Measurements from ENCODE around the gene CLASP1. TPM values are rescaled to one million over a fixed set of nuclear protein-coding genes. Genes with fewer than 3 reads are reported as not detected.

Gene CLASP1
- total RNA-seq, 4 donors from 2014 or later: 43.0 to 53.9 (median 51.3) TPM

DNA sequence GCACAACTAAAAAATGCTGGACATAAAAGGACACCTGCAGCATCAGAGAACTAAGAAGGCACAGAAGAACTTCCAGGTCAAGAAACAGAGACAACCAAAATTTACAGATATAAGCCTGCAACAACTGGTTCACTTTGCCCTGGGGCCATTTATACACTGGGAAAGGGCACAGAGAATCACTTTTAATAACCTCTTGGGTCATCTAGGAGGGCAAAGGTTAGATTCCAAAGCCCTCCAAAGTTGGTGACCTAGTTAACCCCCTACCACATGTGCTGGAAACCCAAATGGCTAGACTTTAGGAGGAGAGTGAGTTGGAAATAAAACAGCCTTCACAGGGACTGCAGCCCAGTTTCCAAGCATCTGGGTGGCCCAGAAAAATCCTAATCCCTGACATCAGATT, 115.3 kb downstream of the CLASP1 start:
- intact Hi-C loops (cut with DNase I; ENCODE audit: low total_unique reads): loop anchor here (10.0 kb wide), 2 partner anchors 181 to 221 kb away; partner anchors contain the start of gene TSN
- Histone ChIP-seq H3K36me3 (no peaks in the 10 kb centered on the region), H3K4me3 (no peak overlapping the region), H3K9me3 (no peaks in the 10 kb centered on the region), H3K27ac (no peak overlapping the region), H3K27me3 (no peaks in the 10 kb centered on the region), H3K4me1 (peaks cover 5 to 32% (median 28%) of the 10 kb centered on the region in 4 donors)
- no peak for DNase-seq
- no peak for TF ChIP-seq POLR2AphosphoS5 (IDR thresholded peaks at IDR 0.05)
- no peak for TF ChIP-seq EP300 (IDR thresholded peaks at IDR 0.05; ENCODE audit: low read depth)
- TF ChIP-seq, protein P1, sequence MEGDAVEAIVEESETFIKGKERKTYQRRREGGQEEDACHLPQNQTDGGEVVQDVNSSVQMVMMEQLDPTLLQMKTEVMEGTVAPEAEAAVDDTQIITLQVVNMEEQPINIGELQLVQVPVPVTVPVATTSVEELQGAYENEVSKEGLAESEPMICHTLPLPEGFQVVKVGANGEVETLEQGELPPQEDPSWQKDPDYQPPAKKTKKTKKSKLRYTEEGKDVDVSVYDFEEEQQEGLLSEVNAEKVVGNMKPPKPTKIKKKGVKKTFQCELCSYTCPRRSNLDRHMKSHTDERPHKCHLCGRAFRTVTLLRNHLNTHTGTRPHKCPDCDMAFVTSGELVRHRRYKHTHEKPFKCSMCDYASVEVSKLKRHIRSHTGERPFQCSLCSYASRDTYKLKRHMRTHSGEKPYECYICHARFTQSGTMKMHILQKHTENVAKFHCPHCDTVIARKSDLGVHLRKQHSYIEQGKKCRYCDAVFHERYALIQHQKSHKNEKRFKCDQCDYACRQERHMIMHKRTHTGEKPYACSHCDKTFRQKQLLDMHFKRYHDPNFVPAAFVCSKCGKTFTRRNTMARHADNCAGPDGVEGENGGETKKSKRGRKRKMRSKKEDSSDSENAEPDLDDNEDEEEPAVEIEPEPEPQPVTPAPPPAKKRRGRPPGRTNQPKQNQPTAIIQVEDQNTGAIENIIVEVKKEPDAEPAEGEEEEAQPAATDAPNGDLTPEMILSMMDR (IDR thresholded peaks at IDR 0.05): no peak
- TF ChIP-seq POLR2A (IDR thresholded peaks at IDR 0.05): no peak
- in situ Hi-C loops (cut with MboI; ENCODE audit: low pct_ligation_motif_present in 1 of 4, low pct_unique_long_range_greater_than_20kb in 1 of 4, low sequenced_read_pairs in 3 of 4): loop anchor here in 3 of 4 donors (10.0 to 25.0 kb wide), 3 partner anchors 121 to 203 kb away; partner anchors contain the start of gene NIFK (in 1 of the 3)

DNA sequence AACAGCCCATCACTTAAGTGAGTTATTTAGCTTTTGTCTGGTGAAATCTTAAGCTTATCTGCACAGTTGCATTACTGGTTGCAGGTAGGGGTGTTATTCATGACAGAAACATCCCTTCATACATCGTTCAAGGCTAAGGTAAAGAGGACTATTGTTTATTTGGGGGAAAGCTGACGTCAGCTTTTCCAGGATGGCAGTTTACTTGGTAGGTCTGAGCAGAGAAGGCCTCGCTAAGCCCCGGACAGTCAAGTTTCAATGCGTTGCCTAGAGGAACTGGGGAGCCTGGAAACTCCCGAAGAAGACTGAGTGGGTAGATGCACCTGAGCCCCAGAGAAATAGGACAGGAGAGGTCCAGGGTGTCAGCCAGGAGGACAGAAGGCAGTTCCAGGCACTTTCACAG, 116.4 kb downstream of the CLASP1 start:
- H3K9me3 ChIP-seq: no peaks in the 10 kb centered on the region
- TF ChIP-seq POLR2AphosphoS5 (IDR thresholded peaks at IDR 0.05): no peak
- TF ChIP-seq, protein P1 (IDR thresholded peaks at IDR 0.05): no peak
- TF ChIP-seq POLR2A (IDR thresholded peaks at IDR 0.05): no peak
- no peak for TF ChIP-seq EP300 (IDR thresholded peaks at IDR 0.05; ENCODE audit: low read depth)
- WGBS, 2 donors (ENCODE audit: low coverage in 1 of 2): 55 to 60% methylated on average over 2 to 6 of the region's 6 CpGs
- in situ Hi-C loops (cut with MboI; ENCODE audit: low pct_ligation_motif_present in 1 of 4, low pct_unique_long_range_greater_than_20kb in 1 of 4, low sequenced_read_pairs in 3 of 4) (loop anchor here in 3 of 4 donors (10.0 to 25.0 kb wide), 3 partner anchors 122 to 204 kb away; partner anchors contain the start of gene NIFK (in 1 of the 3)), intact Hi-C loops (cut with DNase I; ENCODE audit: low total_unique reads) (loop anchor here (10.0 kb wide), 2 partner anchors 182 to 222 kb away; partner anchors contain the start of gene TSN)
- DNase-seq: no peak
- H3K36me3 ChIP-seq: no peaks in the 10 kb centered on the region
- H3K4me3 ChIP-seq: no peak overlapping the region
- H3K27me3 ChIP-seq: no peaks in the 10 kb centered on the region
- no peak overlapping the region for H3K27ac ChIP-seq
- H3K4me1 ChIP-seq: peaks cover 7 to 34% (median 32%) of the 10 kb centered on the region in 4 donors

DNA sequence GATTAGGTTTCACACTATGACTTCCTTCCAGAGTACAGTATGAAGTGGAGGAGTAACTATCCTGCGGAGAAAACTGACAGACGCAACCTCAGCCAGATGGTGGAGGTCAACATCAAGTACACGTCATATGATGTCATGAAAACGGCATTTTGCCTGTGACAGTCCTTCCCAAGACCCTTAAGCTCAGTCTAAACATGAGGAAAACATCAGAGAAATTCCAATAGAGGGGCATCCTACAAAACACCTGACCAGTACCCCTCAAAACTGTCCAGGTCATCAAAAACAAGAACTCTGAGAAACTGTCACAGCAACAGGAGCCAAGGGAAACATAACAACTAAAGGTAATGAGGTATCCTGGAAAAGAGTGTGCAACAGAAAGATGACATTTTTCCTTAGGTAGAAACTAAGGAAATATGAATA, 116.9 kb downstream of the CLASP1 start:
- in situ Hi-C loops (cut with MboI; ENCODE audit: low pct_ligation_motif_present in 1 of 4, low pct_unique_long_range_greater_than_20kb in 1 of 4, low sequenced_read_pairs in 3 of 4): loop anchor here in 3 of 4 donors (10.0 to 25.0 kb wide), 3 partner anchors 122 to 205 kb away; partner anchors contain the start of gene NIFK (in 1 of the 3)
- H3K9me3 ChIP-seq: no peaks in the 10 kb centered on the region
- H3K27ac ChIP-seq: no peak overlapping the region
- H3K4me3 ChIP-seq: no peak overlapping the region
- 57 to 79% methylated on average over 4 of the region's 4 CpGs for WGBS, 2 donors (ENCODE audit: low coverage in 1 of 2)
- TF ChIP-seq, protein P1 (IDR thresholded peaks at IDR 0.05): no peak
- no peaks in the 10 kb centered on the region for H3K36me3 ChIP-seq
- DNase-seq: no peak
- H3K27me3 ChIP-seq: no peaks in the 10 kb centered on the region
- intact Hi-C loops (cut with DNase I; ENCODE audit: low total_unique reads): loop anchor here (10.0 kb wide), 2 partner anchors 182 to 222 kb away; partner anchors contain the start of gene TSN
- peaks cover 7 to 34% (median 32%) of the 10 kb centered on the region in 4 donors for H3K4me1 ChIP-seq

DNA sequence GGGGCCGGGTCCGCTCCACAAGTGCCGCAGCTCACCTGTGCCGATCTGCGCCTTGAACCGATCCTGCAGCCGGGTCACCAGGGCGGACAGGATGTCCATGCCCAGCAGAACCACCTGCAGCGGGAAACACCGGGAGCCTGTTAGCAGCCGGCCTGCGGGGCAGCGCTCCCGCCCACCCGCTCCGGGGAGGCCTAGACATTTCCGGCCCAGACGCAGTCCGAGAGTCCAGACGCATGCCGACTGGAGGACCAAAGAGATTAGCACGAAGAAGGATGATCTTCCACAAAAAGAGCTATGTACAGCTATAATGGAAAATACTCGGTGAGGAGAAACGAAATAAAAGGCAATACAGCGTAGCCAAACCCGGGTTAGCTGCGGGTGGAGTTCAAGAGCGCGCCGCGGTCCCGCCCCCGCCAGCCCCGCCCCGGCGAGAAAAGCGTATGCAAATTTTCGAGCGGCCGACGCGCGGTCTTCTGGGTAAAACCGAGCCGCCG, 119.0 kb downstream of the CLASP1 start:
- in situ Hi-C loops (cut with MboI; ENCODE audit: low pct_ligation_motif_present in 1 of 4, low pct_unique_long_range_greater_than_20kb in 1 of 4, low sequenced_read_pairs in 3 of 4) (loop anchor here in 3 of 4 donors (10.0 to 25.0 kb wide), 3 partner anchors 125 to 207 kb away; partner anchors contain the start of gene NIFK (in 1 of the 3)), intact Hi-C loops (cut with DNase I; ENCODE audit: low total_unique reads) (loop anchor here (2.0 to 10.0 kb wide), 3 partner anchors 121 to 225 kb away; partner anchors contain the start of gene TSN)
- Histone ChIP-seq H3K4me1 (peaks cover 7 to 25% (median 21%) of the 10 kb centered on the region in 4 donors), H3K27ac (peak overlapping the region; percentile 92 to 98 (median 94)), H3K9me3 (no peaks in the 10 kb centered on the region), H3K36me3 (no peaks in the 10 kb centered on the region), H3K27me3 (no peaks in the 10 kb centered on the region), H3K4me3 (peak overlapping the region; percentile 7 to 66 (median 56))
- WGBS, 2 donors (ENCODE audit: low coverage in 1 of 2): 0 to 1% methylated on average over 18 to 46 of the region's 46 CpGs
- TF ChIP-seq, protein P1 (IDR thresholded peaks at IDR 0.05): no peak
- no peak for TF ChIP-seq POLR2AphosphoS5 (IDR thresholded peaks at IDR 0.05)
- no peak for TF ChIP-seq POLR2A (IDR thresholded peaks at IDR 0.05)
- TF ChIP-seq EP300 (IDR thresholded peaks at IDR 0.05; ENCODE audit: low read depth): no peak
- DNase-seq: peak; percentile 86
